Activated CD4-positive, alpha-beta memory T cell treated with anti-CD3 and anti-CD28 coated beads, Interleukin-2, amount 10 ng/mL, durations not matched to agents 7 days and 5 days (primary cell): ENCODE data around the gene LRP10. TPM values are rescaled to one million over a fixed set of nuclear protein-coding genes. Genes with fewer than 3 reads are reported as not detected.

Experiments used
- CTCF ChIA-PET: fragments of 350-600 bp; sonication (Branson Sonifier 250); formaldehyde crosslinking; loops from one replicate; lab custom pipeline; 2021; ENCODE audit warnings: antibody characterized with exemption, inconsistent platforms; lab: Charles Lee
- POLR2A ChIA-PET: fragments of 350-600 bp; sonication (Branson Sonifier 250); formaldehyde crosslinking; loops from one replicate; lab custom pipeline; 2021; ENCODE audit warnings: antibody characterized with exemption; lab: Charles Lee
- DNase-seq: peaks from one replicate; pipeline ENCODE4 v3.0.0-alpha.2; 2020
- H3K27ac Mint-ChIP-seq: one replicate; pipeline ENCODE4 v1.8.0; 2021; ENCODE audit warnings: mild to moderate bottlenecking, mixed read lengths
- H3K27me3 Mint-ChIP-seq: one replicate; pipeline ENCODE4 v1.8.0; 2021; ENCODE audit warnings: mixed read lengths
- H3K36me3 Mint-ChIP-seq: one replicate; pipeline ENCODE4 v1.8.0; 2021; ENCODE audit warnings: low read depth, mixed read lengths
- H3K4me1 Mint-ChIP-seq: one replicate; pipeline ENCODE4 v1.8.0; 2021; ENCODE audit warnings: mixed read lengths
- H3K4me3 Mint-ChIP-seq: one replicate; pipeline ENCODE4 v1.8.0; 2021; ENCODE audit warnings: mild to moderate bottlenecking, mixed read lengths
- H3K9me3 Mint-ChIP-seq: one replicate; pipeline ENCODE4 v1.8.0; 2021; ENCODE audit warnings: mixed read lengths
- total RNA-seq, 2 experiments: library from RNA; stranded (reverse); gene quantifications; one replicate each; pipeline ENCODE4 v1.2.3, GENCODE V29; 2021

Gene LRP10
- total RNA-seq, 2 experiments from 2014 or later = 88.5 to 98.6 TPM

DNA sequence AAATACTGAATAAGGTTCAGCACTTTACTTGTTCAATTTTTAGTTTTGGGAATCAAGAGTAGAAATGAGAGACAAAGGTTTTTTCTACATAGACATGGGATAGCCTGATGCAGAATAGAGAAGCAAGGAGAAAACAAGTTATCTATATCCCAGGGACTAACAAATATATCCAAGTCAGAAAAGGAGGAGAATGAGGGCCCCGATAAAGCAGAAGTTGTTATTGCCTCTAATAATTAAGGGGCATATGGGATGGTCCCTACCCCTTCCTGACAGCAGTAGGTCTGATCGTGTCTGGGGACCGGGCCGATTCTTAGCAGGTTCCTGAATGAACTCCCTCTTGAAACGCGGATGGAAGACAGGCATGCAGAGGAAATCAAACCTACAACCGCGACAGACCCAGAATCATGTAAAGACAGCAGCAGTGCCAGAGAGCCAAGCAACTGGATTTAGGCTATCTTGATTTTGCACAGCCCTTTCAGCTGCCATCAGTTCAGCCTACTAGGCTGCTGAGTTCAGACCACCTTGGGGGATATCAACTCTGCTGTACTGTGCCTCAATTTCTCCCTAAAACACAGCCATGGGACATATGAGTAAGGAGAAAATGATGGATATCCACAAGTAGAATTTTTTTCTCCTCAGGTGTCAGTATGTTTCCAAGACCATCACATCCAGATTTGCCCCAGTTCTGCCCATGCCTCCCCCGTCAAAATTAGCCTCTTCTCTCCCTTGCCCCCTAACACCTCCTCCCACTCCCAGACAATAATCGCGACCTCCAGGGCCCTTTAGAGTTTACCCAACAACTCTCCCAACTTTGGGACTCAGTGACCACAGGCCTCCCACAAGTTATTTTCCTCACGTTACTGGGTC, 56.9 kb downstream of the LRP10 start:
- Mint-ChIP-seq H3K27me3 (no peaks in the 10 kb centered on the region), H3K9me3 (no peaks in the 10 kb centered on the region), H3K4me1 (peaks cover 21% of the 10 kb centered on the region), H3K27ac (no peak overlapping the region), H3K4me3 (no peak overlapping the region), H3K36me3 (peaks cover 36% of the 10 kb centered on the region)
- POLR2A ChIA-PET = interaction anchor here (0.6 to 4.8 kb wide), 18 partner anchors 9 to 340 kb away, joined by 3 to 80 read pairs (median 6); partner anchors contain the start of genes ACIN1, C14orf119, HAUS4 and MRPL52
- no peak for DNase-seq
- CTCF ChIA-PET = interaction anchor here (0.7 to 2.8 kb wide), 22 partner anchors 9 to 358 kb away, joined by 3 to 49 read pairs (median 8); partner anchors contain the start of genes AJUBA, DAD1, HAUS4 and LRP10

DNA sequence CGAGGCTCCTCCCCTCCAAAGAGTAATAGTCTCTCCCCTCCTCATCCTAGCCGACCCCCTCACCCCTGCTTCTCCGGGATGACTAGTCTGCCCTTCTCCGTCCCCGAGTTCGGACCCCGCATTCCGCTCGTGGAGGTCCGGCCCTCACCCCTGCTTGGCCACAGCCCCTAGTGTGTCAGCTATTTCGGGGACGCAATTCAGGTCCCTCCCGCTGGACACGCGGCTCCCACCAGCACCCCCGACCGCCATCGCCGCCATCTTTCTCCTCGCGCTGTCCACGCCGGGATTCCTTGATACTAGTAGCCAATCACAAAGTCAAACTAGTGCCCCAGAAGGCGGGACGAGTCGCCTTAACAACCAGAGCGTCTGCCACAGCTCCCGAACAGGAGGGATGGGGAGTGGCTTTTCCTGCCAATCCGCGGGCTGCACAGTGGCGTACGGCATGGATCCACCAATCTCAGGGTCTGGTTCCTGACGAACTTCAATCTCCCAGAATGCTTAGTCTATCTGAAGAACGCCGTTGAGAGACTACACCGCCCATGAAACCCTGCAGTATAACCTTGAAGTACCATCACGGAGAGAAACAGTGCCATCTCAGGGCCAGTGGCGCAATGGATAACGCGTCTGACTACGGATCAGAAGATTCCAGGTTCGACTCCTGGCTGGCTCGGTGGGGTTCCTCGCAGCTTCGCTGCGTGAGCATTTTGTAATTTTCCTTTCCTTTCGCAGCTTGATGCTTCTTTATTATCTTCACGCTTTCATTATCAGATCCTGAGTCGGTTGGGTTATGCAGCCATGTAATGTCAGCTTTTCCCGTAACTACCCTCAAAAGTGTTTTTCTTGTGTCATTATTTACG, 57.8 kb downstream of the LRP10 start, which contains the start of gene PRMT5:
Gene PRMT5, minus strand, starts transcription at position 273 of the 857 bp plus-strand sequence. Its CDS starts 15 bp downstream, at position 258.
- CTCF ChIA-PET = interaction anchor here (0.7 to 2.8 kb wide), 36 partner anchors 9 to 391 kb away, joined by 3 to 49 read pairs (median 6); partner anchors contain the start of genes AJUBA, DAD1, HAUS4 and LRP10
- Mint-ChIP-seq H3K27ac (no peak within 1 kb of the TSS), H3K4me3 (no peak within 1 kb of the TSS), H3K27me3 (no peaks in the 10 kb centered on the region), H3K4me1 (peaks cover 21% of the 10 kb centered on the region), H3K9me3 (no peaks in the 10 kb centered on the region), H3K36me3 (peaks cover 30% of the 10 kb centered on the region)
- POLR2A ChIA-PET = interaction anchor here (0.6 to 4.8 kb wide), 24 partner anchors 10 to 1022 kb away, joined by 3 to 80 read pairs (median 4); partner anchors contain the start of genes ACIN1, C14orf119, HAUS4 and MRPL52
- peak; percentile 97 for DNase-seq

GRCh38 chr14:22929961-22930364, 58.4 kb downstream of the LRP10 start:
- Mint-ChIP-seq H3K27me3 (no peaks in the 10 kb centered on the region), H3K36me3 (peaks cover 24% of the 10 kb centered on the region), H3K27ac (no peak overlapping the region), H3K9me3 (no peaks in the 10 kb centered on the region), H3K4me1 (peaks cover 21% of the 10 kb centered on the region), H3K4me3 (no peak overlapping the region)
- DNase-seq = no peak
- POLR2A ChIA-PET = interaction anchor here (0.6 to 4.8 kb wide), 23 partner anchors 9 to 1023 kb away, joined by 3 to 80 read pairs (median 4); partner anchors contain the start of genes ACIN1, C14orf119, DAD1 and HAUS4
- CTCF ChIA-PET = interaction anchor here (0.7 to 2.8 kb wide), 39 partner anchors 9 to 391 kb away, joined by 3 to 49 read pairs (median 5); partner anchors contain the start of genes AJUBA, DAD1, HAUS4 and LRP10

Other genes starting within 250 kb of the LRP10 start
- not detected for gene OR6J1, start 227.4 kb upstream of the LRP10 start, total RNA-seq
- 100 to 1,000 TPM; 118 to 122 TPM for gene OXA1L, start 105.1 kb upstream of the LRP10 start, total RNA-seq
- gene SLC7A7, start 56.3 kb upstream of the LRP10 start, total RNA-seq = under 1 TPM; 0.38 to 0.60 TPM
- gene MRPL52, start 41.9 kb upstream of the LRP10 start, total RNA-seq = 100 to 1,000 TPM; 108 to 119 TPM
- gene MMP14, start 35.2 kb upstream of the LRP10 start, total RNA-seq = 1 to 10 TPM; 1.9 to 2.9 TPM
- gene REM2, start 11.5 kb downstream of the LRP10 start, total RNA-seq = 1 to 10 TPM in 1 of 2 experiments, under 1 TPM in 1; 0.98 to 1.2 TPM
- 10 to 100 TPM; 71.8 to 73.5 TPM for gene RBM23, start 47.4 kb downstream of the LRP10 start, total RNA-seq
- gene PRMT5, start 57.6 kb downstream of the LRP10 start, total RNA-seq = 10 to 100 TPM; 46.3 to 49.8 TPM
- gene HAUS4, start 85.3 kb downstream of the LRP10 start, total RNA-seq = 10 to 100 TPM; 60.2 to 66.5 TPM
- gene AJUBA, start 110.8 kb downstream of the LRP10 start, total RNA-seq = 1 to 10 TPM; 1.2 to 1.3 TPM
- gene C14orf93, start 138.4 kb downstream of the LRP10 start, total RNA-seq = 10 to 100 TPM in 1 of 2 experiments, 1 to 10 TPM in 1; 9.4 to 10.4 TPM
- gene PSMB5, start 163.2 kb downstream of the LRP10 start, total RNA-seq = 10 to 100 TPM; 55.0 to 57.5 TPM
- not detected for gene PSMB11, start 170.5 kb downstream of the LRP10 start, total RNA-seq
- 1 to 10 TPM; 1.6 to 2.0 TPM for gene CDH24, start 185.8 kb downstream of the LRP10 start, total RNA-seq
- gene ACIN1, start 223.4 kb downstream of the LRP10 start, total RNA-seq = 100 to 1,000 TPM; 166 to 167 TPM
- gene C14orf119, start 223.8 kb downstream of the LRP10 start, total RNA-seq = 10 to 100 TPM; 49.2 to 55.5 TPM
- gene CIROP, start 233.2 kb downstream of the LRP10 start, total RNA-seq = not detected
- under 1 TPM; 0.25 to 0.83 TPM for gene CEBPE, start 247.5 kb downstream of the LRP10 start, total RNA-seq